Measurements from ENCODE around the gene CUL3.
"Not testable (repeated sequence)": the region's sequence is repeated elsewhere in the genome, so short reads cannot be mapped to it uniquely, and the experiment has no call there.

Gene CUL3

GRCh38 chr2:224532931-224533330, 52.2 kb downstream of the CUL3 start:
- DNase-seq: no peak

DNA sequence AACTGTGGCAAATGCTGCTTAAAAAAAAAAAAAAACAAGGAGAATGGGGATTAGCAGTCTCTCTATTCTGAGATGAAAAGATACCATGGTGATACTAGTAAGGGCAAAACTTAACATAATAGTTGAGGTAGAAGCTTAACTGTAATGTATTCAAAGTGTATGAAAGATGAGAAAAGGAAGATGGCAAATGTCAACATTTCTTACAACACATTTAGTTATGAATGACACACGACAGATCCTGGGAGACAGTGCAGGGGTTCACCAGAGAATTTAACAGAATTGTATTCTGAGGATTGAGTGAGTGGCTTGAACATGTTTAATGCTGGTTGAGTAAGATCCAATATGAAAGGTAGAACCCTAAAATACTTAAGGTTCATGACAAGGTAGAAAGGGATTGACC, 52.7 kb downstream of the CUL3 start:
- no peak for DNase-seq

GRCh38 chr2:224528171-224528570, 57.0 kb downstream of the CUL3 start:
- DNase-seq: no peak

DNA sequence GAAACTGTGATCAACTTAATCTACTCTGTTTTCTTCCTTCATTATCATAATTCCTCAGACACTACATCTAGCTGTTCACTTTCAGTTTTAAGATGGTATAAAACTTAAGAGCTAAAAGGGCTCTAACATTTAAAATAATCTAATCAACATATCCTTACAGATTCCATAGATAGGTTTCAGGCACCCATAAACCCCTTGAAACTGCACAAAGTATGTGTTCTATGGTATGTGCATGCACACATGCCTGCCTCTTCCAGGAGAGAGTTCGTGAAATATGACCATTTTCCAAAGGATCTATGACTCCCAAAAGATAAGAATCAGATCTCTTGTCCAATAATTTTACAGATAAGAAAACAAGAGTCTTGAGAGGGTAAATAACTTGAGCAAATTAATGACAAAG, 59.4 kb downstream of the CUL3 start:
- DNase-seq: no peak

- no peak for DNase-seq
Measured at GRCh38 chr2:224524657-224525056, 60.5 kb downstream of the CUL3 start.

GRCh38 chr2:224523626-224524577, 61.3 kb downstream of the CUL3 start:
- no peak for DNase-seq

DNA sequence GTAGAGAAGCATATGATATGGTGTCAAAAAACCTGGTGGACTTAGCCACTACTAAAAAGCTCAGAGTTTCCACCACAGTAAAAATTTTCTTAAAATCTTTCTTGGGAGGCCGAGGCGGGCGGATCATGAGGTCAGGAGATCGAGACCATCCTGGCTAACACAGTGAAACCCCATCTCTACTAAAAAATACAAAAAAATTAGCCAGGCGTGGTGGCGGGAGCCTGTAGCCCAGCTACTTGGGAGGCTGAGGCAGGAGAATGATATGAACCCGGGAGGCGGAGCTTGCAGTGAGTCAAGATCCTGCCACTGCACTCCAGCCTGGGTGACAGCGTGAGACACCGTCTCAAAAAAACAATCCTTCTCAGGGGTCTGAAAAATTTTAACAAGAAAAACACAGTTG, 62.7 kb downstream of the CUL3 start:
- not testable (repeated sequence) for DNase-seq

GRCh38 chr2:224520064-224520463, 65.1 kb downstream of the CUL3 start:
- DNase-seq: peak; percentile 10

GRCh38 chr2:224518806-224519580, 66.2 kb downstream of the CUL3 start:
- DNase-seq: no peak

DNA sequence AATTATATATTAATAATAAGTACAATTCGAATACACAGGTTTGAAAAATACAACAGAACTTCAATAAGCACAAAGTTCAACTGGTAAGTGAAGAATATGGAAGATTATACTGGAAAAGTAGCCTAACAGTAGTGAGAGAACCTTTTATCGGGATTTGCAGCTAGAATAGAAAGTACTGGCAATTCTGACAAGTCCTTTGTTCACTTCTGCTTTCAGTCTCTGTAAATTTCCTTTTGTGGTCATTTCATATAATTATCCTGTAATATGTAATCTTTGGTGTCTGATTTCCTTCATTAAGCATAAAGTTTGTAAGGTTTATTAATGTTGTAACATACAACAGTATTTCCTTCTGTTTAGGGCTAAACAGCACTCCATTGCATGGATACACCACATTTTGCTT, 67.2 kb downstream of the CUL3 start:
- DNase-seq: no peak

- not testable (repeated sequence) for DNase-seq
Measured at GRCh38 chr2:224516393-224516792, 68.8 kb downstream of the CUL3 start.

DNA sequence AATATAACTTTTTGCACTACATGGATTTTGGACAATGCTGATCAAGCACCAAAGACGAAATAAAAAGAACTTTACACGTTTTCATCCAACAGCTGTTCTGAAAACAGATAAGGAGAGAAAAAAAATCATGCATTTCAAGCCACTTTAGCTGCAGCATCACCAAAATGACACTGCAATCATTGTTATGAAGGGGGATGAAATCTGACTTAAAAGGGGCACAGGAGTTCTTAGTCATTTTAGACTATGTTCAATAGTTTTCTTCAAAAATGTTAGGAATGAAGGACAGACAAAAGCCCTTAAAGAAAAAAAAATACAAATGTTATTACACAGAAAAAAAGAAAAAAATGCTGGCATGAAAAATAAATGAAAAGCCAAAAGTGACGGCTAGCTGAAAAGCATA, 71.2 kb downstream of the CUL3 start:
- DNase-seq: no peak

GRCh38 chr2:224507789-224508188, 77.4 kb downstream of the CUL3 start:
- DNase-seq: no peak

DNA sequence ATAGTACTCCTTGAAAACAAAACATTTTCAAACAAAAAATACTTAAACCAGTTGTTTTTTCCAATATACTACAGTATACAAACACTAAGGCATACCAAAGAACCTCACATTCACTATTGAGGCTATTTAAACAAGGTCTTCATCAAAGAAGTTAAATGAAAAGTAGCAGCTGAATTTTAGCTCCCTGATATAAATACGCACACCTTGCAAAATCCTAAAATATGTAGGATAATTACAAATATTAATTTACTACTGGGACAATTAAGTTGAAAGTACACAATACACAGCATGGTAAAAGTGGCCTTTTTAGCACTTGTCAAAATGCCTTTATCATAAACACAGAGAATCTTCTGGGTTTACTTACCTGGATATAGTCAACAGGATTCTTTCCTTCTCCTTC, 78.7 kb downstream of the CUL3 start:
- no peak for DNase-seq

GRCh38 chr2:224498991-224499390, 86.2 kb downstream of the CUL3 start:
- no peak for DNase-seq

DNA sequence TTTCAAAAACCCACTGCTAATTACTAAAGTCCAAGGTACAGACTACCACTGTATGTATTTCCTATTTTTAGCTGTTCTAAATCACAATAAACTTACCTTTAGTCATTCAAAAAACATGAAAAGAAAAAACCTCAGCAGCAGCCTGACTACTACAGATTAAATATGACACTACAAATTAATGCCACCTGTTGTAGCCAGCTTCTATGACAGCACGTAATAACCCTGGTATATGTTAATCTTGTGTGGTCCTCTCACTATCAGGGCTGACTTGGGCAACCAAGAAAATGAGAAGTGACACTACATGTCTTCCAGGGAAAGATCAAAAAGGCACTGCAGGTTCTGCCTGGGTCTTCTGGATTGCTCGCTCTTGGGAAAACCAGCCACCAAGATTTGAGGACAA, 92.6 kb downstream of the CUL3 start:
- DNase-seq: no peak

- not testable (repeated sequence) for DNase-seq
Measured at GRCh38 chr2:224487940-224488339, 97.2 kb downstream of the CUL3 start.

GRCh38 chr2:224485081-224486014, 99.8 kb downstream of the CUL3 start:
- not testable (repeated sequence) for DNase-seq

DNA sequence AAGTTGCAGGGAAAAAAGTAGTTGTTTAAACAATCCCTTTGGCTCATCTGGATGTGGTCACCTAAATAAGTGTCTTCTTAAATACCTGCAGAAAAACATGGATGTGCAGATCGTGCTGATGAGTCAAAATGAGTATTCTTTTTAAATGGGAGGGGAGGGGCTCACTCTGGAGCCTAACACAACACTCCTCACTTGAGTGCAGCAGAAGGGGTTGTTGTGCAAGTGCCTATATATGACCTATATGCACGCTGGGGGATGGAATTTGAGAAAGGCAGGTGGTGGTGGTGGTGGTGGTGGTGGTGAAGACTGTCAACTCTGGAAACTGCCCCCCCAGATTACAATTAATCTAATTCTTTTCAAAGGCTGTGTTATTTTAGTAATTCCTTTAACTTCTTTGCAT, 105.3 kb downstream of the CUL3 start:
- DNase-seq: no peak

DNA sequence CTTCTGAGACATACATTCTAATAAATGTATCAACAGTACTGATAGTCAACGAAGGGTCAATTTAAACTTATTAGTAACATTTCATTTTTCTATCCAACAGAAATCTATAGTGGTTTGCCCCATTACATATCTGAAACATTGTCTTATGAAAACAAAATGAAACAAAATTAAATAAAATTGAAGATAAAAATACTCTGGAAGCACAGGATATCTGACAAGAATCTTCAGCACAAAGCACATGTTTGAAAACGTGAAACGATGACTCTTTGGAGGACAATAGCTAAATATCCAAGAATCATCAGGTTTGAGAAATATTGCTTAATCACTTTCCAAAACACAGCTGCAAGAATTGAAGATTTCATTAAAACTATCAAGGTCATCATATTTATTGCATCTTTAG, 112.3 kb downstream of the CUL3 start:
- no peak for DNase-seq

- no peak for DNase-seq
Measured at GRCh38 chr2:224472137-224472536, 113.0 kb downstream of the CUL3 start.

DNA sequence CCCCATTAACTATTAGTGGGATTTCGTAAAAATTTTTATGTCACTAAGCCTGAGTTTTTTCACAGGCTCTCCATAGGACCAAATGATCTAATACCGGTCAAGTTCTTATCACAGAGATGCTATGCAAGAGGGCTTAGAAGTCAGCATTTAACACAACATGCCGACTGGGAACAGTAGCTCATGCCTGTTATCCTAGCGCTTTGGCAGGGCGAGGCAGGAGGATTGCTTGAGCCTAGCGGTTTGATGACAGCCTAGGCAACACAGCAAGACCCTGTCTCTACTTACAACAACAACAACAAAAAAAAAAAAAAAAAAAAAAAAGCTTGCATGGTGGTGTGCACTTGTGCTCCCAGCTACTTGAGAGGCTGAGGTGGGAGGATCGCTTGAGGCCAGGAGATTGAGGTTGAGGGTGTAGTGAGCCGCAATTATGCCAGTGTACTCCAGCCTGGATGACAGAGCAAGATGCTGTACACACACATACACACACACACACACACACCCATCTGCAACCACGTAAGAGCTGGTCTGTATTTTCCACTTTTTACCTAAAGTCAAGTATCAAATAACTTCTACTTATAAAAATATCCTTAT, 115.7 kb downstream of the CUL3 start:
- DNase-seq: no peak

All from stimulated activated CD4-positive, alpha-beta T cell treated with anti-CD3 and anti-CD28 coated beads, Interleukin-15, amount 100 ng/mL, for 24 hours (primary cell).